ENCODE results near the gene PIGBOS1. TPM values are rescaled to one million over a fixed set of nuclear protein-coding genes. Genes with fewer than 3 reads are reported as not detected.

The PIGBOS1 gene
- total RNA-seq, 2 experiments from 2014 or later = 10.5 to 13.2 TPM

DNA sequence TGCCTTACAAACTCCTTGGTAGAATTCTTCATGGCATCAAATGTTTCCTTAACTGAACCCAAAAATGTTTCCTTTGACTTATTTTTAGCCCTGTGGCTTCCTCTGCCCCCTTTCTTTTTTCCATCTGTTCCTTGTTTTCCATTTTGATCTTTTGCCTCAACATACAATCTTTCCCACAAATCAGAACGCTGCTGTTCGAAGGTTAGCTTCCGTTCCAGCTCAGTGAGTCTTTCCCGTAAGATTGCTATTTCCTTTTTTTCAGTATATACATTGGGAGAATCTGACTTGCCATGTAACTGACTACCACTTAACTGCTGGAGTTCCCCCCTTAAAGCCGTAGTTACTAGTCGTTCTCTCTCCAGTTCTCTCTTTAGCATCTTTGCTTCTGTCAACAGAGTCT is 41.3 kb upstream of the PIGBOS1 start:
- Mint-ChIP-seq H3K27me3 (no peaks in the 10 kb centered on the region), H3K27ac (peak overlapping the region; percentile 62), H3K9me3 (no peaks in the 10 kb centered on the region), H3K4me3 (no peak overlapping the region), H3K36me3 (ENCODE audit: low read depth) (peaks cover 14% of the 10 kb centered on the region), H3K4me1 (ENCODE audit: low read depth) (no peaks in the 10 kb centered on the region)
- intact Hi-C loops (cut with micrococcal nuclease) = no loop called here
- DNase-seq (no peak), ATAC-seq (no peak)
- CTCF ChIA-PET = interaction anchor here (1.1 to 3.1 kb wide), 3 partner anchors 48 to 79 kb away, joined by 3 to 18 read pairs (median 10); partner anchors contain the start of genes CCPG1 and PIERCE2
- POLR2A ChIA-PET = interaction anchor here (0.6 to 1.0 kb wide), 2 partner anchors 42 to 47 kb away, joined by 3 read pairs; no protein-coding TSS in a partner anchor
- TF ChIP-seq, protein P1, sequence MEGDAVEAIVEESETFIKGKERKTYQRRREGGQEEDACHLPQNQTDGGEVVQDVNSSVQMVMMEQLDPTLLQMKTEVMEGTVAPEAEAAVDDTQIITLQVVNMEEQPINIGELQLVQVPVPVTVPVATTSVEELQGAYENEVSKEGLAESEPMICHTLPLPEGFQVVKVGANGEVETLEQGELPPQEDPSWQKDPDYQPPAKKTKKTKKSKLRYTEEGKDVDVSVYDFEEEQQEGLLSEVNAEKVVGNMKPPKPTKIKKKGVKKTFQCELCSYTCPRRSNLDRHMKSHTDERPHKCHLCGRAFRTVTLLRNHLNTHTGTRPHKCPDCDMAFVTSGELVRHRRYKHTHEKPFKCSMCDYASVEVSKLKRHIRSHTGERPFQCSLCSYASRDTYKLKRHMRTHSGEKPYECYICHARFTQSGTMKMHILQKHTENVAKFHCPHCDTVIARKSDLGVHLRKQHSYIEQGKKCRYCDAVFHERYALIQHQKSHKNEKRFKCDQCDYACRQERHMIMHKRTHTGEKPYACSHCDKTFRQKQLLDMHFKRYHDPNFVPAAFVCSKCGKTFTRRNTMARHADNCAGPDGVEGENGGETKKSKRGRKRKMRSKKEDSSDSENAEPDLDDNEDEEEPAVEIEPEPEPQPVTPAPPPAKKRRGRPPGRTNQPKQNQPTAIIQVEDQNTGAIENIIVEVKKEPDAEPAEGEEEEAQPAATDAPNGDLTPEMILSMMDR (IDR thresholded peaks at IDR 0.05) = no peak

DNA sequence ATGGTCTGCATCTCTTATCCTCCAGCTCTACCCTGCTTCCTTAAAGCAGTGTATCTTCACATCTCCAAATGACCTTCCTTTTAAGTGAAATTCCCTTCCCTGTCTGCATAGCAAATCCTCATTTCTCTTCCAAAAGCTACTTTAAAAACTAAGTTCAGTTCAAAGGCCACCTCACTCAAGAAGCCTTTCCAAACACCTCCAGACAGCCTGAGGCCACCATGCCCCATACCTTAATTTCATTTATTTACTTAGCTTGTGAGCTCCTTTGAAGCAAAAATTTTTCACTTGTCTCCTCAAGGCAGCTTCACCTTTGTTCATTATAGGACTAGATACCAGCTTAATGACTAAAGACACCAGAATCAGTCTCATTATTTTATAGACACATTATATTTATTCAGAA is 39.5 kb upstream of the PIGBOS1 start:
- H3K4me1 Mint-ChIP-seq (ENCODE audit: low read depth) = no peaks in the 10 kb centered on the region
- H3K4me3 Mint-ChIP-seq = no peak overlapping the region
- no peak for ATAC-seq
- TF ChIP-seq, protein P1 (IDR thresholded peaks at IDR 0.05) = no peak
- peaks cover 14% of the 10 kb centered on the region for H3K36me3 Mint-ChIP-seq (ENCODE audit: low read depth)
- no peak overlapping the region for H3K27ac Mint-ChIP-seq
- no peak for DNase-seq
- intact Hi-C loops (cut with micrococcal nuclease) = no loop called here
- H3K9me3 Mint-ChIP-seq = no peaks in the 10 kb centered on the region
- H3K27me3 Mint-ChIP-seq = no peaks in the 10 kb centered on the region
- POLR2A ChIA-PET = no interaction called here
- CTCF ChIA-PET = interaction anchor here (1.5 to 3.1 kb wide), 3 partner anchors 44 to 81 kb away, joined by 9 to 18 read pairs (median 10); partner anchors contain the start of genes CCPG1 and PIERCE2

DNA sequence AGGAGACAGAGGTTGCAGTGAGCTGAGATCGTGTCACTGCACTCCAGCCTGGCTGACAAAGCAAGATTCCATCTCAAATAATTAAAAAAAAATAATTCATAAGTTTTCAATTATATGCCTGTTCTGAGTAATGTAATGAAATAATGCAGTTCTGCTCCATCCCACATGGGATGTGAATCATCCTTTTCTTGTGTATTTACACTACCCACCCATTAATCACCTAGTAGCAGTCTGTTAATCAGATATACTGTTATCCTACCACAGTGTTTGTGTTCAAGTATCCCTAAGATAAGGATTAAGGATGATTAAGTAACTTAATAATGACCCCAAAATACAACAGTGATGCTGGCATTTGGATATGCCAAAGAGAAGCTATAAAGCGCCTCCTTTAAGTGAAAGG is 38.9 kb upstream of the PIGBOS1 start:
- CTCF ChIA-PET = interaction anchor here (1.0 to 3.1 kb wide), 3 partner anchors 11 to 81 kb away, joined by 3 to 18 read pairs (median 10); partner anchors contain the start of genes CCPG1 and PIERCE2
- H3K4me3 Mint-ChIP-seq = no peak overlapping the region
- H3K9me3 Mint-ChIP-seq = no peaks in the 10 kb centered on the region
- H3K36me3 Mint-ChIP-seq (ENCODE audit: low read depth) = peaks cover 14% of the 10 kb centered on the region
- DNase-seq (no peak), ATAC-seq (no peak)
- TF ChIP-seq, protein P1 (IDR thresholded peaks at IDR 0.05) = no peak
- no peaks in the 10 kb centered on the region for H3K4me1 Mint-ChIP-seq (ENCODE audit: low read depth)
- POLR2A ChIA-PET = no interaction called here
- H3K27ac Mint-ChIP-seq = no peak overlapping the region
- intact Hi-C loops (cut with micrococcal nuclease) = no loop called here
- no peaks in the 10 kb centered on the region for H3K27me3 Mint-ChIP-seq

DNA sequence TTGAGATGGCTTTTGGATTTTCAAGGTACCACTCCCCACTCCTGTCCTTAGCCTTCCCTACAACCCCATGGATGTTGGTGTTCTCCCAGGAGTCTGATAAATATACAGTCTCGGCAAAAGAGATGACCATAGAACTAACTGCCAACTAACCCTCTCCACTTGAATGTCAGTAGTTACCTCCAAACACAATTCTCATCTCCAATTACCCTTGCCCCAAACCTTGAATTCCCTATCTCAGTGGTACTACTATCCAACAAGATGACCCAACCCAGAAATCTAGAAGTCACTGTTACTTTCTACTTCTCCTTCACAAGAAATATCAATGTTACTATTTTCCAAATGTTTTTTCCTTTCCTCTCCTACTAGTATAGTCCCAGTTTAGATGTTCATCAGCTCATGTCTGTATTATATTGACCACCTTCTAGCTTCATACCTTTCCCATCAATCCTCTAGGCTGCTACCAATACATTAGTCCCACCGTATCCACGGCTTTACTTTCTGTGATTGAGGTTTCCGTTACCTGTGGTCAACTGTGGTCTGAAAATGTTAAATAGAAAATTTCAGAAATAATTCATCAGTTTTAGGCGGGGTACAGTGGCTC is 38.2 kb upstream of the PIGBOS1 start:
- CTCF ChIA-PET = interaction anchor here (1.0 kb wide), 1 partner anchor 10 kb away, joined by 3 read pairs; no protein-coding TSS in a partner anchor
- POLR2A ChIA-PET = no interaction called here
- intact Hi-C loops (cut with micrococcal nuclease) = no loop called here

DNA sequence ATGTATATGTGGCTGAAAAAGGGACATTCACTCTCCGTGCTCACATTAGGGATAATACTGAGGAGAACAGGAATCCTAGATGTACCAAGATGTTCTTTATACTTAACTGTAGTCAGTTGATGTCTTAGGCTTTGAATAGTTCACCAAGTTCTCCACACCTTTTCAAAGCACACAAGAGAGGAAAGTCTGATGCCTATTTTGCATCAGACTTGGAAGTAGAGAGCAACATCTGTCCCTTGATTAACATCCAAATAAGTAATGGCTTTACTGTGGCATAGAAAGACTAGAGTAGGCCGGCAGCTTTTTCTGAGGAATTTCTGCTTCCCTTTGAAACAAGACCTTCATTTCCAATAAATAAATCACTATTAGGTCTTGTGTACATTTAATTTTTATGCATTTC is 34.1 kb upstream of the PIGBOS1 start:
- DNase-seq (no peak), ATAC-seq (no peak)
- H3K36me3 Mint-ChIP-seq (ENCODE audit: low read depth) = peaks cover 19% of the 10 kb centered on the region
- H3K27ac Mint-ChIP-seq = no peak overlapping the region
- H3K4me3 Mint-ChIP-seq = no peak overlapping the region
- TF ChIP-seq, protein P1 (IDR thresholded peaks at IDR 0.05) = no peak
- H3K9me3 Mint-ChIP-seq = no peaks in the 10 kb centered on the region
- intact Hi-C loops (cut with micrococcal nuclease) = no loop called here
- no peaks in the 10 kb centered on the region for H3K27me3 Mint-ChIP-seq
- ChIA-PET CTCF (no interaction called here), POLR2A (no interaction called here)
- no peaks in the 10 kb centered on the region for H3K4me1 Mint-ChIP-seq (ENCODE audit: low read depth)

More for the DNA sequence above, 38.2 kb upstream of the PIGBOS1 start:
- Mint-ChIP-seq H3K27ac (no peak overlapping the region), H3K9me3 (no peaks in the 10 kb centered on the region), H3K36me3 (ENCODE audit: low read depth) (peaks cover 15% of the 10 kb centered on the region), H3K4me3 (no peak overlapping the region), H3K4me1 (ENCODE audit: low read depth) (no peaks in the 10 kb centered on the region), H3K27me3 (no peaks in the 10 kb centered on the region)
- TF ChIP-seq, protein P1 (IDR thresholded peaks at IDR 0.05) = no peak
- ATAC-seq = no peak
- DNase-seq = no peak
